Urothelium cell line (cell line): Measurements from ENCODE around the gene PPIL4.
A peak's percentile ranks its signal among the peaks of the same experiment; 100 is the strongest.

Experiments
- DNase-seq: peaks from one replicate; pipeline ENCODE4 v3.0.0; 2011; ENCODE audit warnings: low spot score, mixed read lengths
- FAIRE-seq: peaks from 2 replicates; lab custom pipeline; 2011; peaks lifted over from hg19 to GRCh38; lab: Jason Lieb, UNC

PPIL4 gene

GRCh38 chr6:149545754-149546471 is at the start of gene PPIL4:
PPIL4 (minus strand) TSS chr6:149546043; CDS start chr6:149546005, 38 bp downstream.
- FAIRE-seq (peak; percentile 76), DNase-seq (peak; percentile 94)

- no peak for FAIRE-seq
Measured at GRCh38 chr6:149593408-149593807, 47.6 kb upstream of the PPIL4 start.

GRCh38 chr6:149592983-149593382 is 47.1 kb upstream of the PPIL4 start:
- DNase-seq (no peak), FAIRE-seq (no peak)

More at GRCh38 chr6:149593408-149593807, 47.6 kb upstream of the PPIL4 start:
- no peak for DNase-seq

GRCh38 chr6:149586149-149586548 is 40.3 kb upstream of the PPIL4 start:
- DNase-seq (no peak), FAIRE-seq (no peak)

- no peak for FAIRE-seq
Measured at GRCh38 chr6:149581349-149581748, 35.5 kb upstream of the PPIL4 start.

GRCh38 chr6:149580880-149581279 is 35.0 kb upstream of the PPIL4 start:
- DNase-seq: no peak
- no peak for FAIRE-seq

More at GRCh38 chr6:149581349-149581748, 35.5 kb upstream of the PPIL4 start:
- DNase-seq: no peak

GRCh38 chr6:149567945-149568585 is 22.2 kb upstream of the PPIL4 start:
- DNase-seq: no peak
- FAIRE-seq: no peak

- DNase-seq (no peak), FAIRE-seq (no peak)
Measured at GRCh38 chr6:149567194-149567586, 21.3 kb upstream of the PPIL4 start.

GRCh38 chr6:149566410-149567193 is 20.8 kb upstream of the PPIL4 start:
- DNase-seq (peak; percentile 48), FAIRE-seq (no peak)

- FAIRE-seq (no peak), DNase-seq (peak; percentile 99)
Measured at GRCh38 chr6:149565527-149566409, 19.9 kb upstream of the PPIL4 start, which contains the start of gene GINM1. GINM1 (plus strand) TSS chr6:149566375; CDS start chr6:149566415, 40 bp downstream.

- no peak for FAIRE-seq
- no peak for DNase-seq
Measured at GRCh38 chr6:149563928-149564325, 18.1 kb upstream of the PPIL4 start.

- peak; percentile 36 for DNase-seq
- FAIRE-seq: no peak
Measured at GRCh38 chr6:149563203-149563927, 17.5 kb upstream of the PPIL4 start.

GRCh38 chr6:149560736-149561135 is 14.9 kb upstream of the PPIL4 start:
- FAIRE-seq (no peak), DNase-seq (peak; percentile 32)

GRCh38 chr6:149559389-149559788 is 13.5 kb upstream of the PPIL4 start:
- FAIRE-seq: no peak
- no peak for DNase-seq

GRCh38 chr6:149558029-149558428 is 12.2 kb upstream of the PPIL4 start:
- FAIRE-seq: no peak

GRCh38 chr6:149551920-149552319 is 6.1 kb upstream of the PPIL4 start:
- no peak for FAIRE-seq
- no peak for DNase-seq

More at GRCh38 chr6:149558029-149558428, 12.2 kb upstream of the PPIL4 start:
- no peak for DNase-seq

- DNase-seq (peak; percentile 20), FAIRE-seq (no peak)
Measured at GRCh38 chr6:149545258-149545753, 537 bp downstream of the PPIL4 start.

GRCh38 chr6:149544646-149545257 is 1.1 kb downstream of the PPIL4 start:
- DNase-seq: no peak
- FAIRE-seq: no peak

GRCh38 chr6:149541139-149541538 is 4.7 kb downstream of the PPIL4 start:
- DNase-seq: no peak
- no peak for FAIRE-seq
